ENCODE measurements around the gene SBK3. TPM values are rescaled to one million over a fixed set of nuclear protein-coding genes. Genes with fewer than 3 reads are reported as not detected.

SBK3 gene
- total RNA-seq, 1 donor from 2014 or later: 1.8 TPM

DNA sequence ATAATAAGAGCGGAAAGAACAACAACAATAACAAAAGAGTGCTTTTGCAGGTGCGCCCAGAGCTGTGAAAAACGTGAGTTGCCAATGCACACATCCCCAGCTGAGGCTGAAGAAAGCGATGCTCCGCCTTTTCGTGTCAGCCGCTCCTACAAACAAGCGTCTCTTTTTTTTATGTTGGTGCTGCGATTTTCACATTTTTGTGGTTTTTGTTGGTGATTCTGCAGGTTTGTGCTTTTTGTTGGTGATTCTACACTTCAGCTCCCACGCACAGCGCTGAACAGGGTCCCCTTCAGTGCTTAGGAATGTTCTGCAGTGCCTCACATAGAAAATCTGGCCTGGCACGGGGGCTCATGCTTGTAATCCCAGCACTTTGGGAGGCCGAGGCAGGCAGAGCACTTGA lies 7.3 kb upstream of the SBK3 start:
- no peak for ATAC-seq
- H3K27ac ChIP-seq: no peak overlapping the region

DNA sequence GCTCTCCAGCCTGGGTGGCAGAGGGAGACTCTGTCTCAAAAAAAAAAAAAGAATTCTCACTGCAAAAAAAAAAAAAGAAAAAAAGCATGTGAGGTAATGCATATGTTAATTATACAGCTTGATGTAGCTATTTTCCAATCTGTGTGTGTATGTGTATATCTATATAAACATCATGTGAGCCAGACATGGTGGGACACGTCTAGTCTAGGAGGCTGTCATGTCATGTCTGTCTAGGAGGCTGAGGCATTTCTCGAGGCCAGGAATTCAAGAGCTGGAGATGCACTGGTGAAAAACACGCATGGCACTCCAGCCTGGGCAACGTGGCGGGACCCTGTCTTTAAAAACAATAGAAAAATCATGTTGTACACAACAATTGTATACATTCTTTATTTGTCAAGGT lies 6.9 kb upstream of the SBK3 start:
- ATAC-seq (no peak), DNase-seq (no peak)
- TF ChIP-seq, protein P1, sequence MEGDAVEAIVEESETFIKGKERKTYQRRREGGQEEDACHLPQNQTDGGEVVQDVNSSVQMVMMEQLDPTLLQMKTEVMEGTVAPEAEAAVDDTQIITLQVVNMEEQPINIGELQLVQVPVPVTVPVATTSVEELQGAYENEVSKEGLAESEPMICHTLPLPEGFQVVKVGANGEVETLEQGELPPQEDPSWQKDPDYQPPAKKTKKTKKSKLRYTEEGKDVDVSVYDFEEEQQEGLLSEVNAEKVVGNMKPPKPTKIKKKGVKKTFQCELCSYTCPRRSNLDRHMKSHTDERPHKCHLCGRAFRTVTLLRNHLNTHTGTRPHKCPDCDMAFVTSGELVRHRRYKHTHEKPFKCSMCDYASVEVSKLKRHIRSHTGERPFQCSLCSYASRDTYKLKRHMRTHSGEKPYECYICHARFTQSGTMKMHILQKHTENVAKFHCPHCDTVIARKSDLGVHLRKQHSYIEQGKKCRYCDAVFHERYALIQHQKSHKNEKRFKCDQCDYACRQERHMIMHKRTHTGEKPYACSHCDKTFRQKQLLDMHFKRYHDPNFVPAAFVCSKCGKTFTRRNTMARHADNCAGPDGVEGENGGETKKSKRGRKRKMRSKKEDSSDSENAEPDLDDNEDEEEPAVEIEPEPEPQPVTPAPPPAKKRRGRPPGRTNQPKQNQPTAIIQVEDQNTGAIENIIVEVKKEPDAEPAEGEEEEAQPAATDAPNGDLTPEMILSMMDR (IDR thresholded peaks at IDR 0.05): no peak
- no peaks in the 10 kb centered on the region for H3K9me3 ChIP-seq
- no peak overlapping the region for H3K4me3 ChIP-seq
- no peaks in the 10 kb centered on the region for H3K36me3 ChIP-seq
- H3K27me3 ChIP-seq: no peaks in the 10 kb centered on the region
- H3K4me1 ChIP-seq: no peaks in the 10 kb centered on the region
- H3K27ac ChIP-seq: no peak overlapping the region
- intact Hi-C loops (cut with DNase I): no loop called here

More for the DNA sequence above, 7.3 kb upstream of the SBK3 start:
- intact Hi-C loops (cut with DNase I): no loop called here
- Histone ChIP-seq H3K4me1 (no peaks in the 10 kb centered on the region), H3K9me3 (no peaks in the 10 kb centered on the region), H3K27me3 (no peaks in the 10 kb centered on the region), H3K4me3 (no peak overlapping the region), H3K36me3 (no peaks in the 10 kb centered on the region)
- TF ChIP-seq, protein P1 (IDR thresholded peaks at IDR 0.05): no peak
- no peak for DNase-seq

DNA sequence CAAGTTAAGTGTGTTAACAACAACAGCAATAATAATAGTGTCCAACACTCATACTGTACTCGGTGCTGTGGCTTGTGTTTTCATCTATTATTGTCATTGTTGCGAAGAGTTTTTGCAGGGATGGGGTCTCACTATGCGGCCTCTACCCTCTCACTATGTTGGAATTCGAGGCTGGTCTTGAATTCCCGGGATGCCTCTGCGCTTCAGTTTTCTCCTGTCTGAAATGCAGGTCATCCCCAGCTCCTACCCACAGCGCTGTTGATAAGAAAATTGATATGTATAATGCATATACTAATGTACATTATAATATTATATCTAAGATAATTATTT lies 4.9 kb upstream of the SBK3 start:
- Histone ChIP-seq H3K27ac (no peak overlapping the region), H3K27me3 (no peaks in the 10 kb centered on the region), H3K36me3 (no peaks in the 10 kb centered on the region), H3K4me3 (no peak overlapping the region), H3K4me1 (no peaks in the 10 kb centered on the region), H3K9me3 (no peaks in the 10 kb centered on the region)
- intact Hi-C loops (cut with DNase I): no loop called here
- TF ChIP-seq, protein P1 (IDR thresholded peaks at IDR 0.05): no peak
- ATAC-seq (no peak), DNase-seq (no peak)

DNA sequence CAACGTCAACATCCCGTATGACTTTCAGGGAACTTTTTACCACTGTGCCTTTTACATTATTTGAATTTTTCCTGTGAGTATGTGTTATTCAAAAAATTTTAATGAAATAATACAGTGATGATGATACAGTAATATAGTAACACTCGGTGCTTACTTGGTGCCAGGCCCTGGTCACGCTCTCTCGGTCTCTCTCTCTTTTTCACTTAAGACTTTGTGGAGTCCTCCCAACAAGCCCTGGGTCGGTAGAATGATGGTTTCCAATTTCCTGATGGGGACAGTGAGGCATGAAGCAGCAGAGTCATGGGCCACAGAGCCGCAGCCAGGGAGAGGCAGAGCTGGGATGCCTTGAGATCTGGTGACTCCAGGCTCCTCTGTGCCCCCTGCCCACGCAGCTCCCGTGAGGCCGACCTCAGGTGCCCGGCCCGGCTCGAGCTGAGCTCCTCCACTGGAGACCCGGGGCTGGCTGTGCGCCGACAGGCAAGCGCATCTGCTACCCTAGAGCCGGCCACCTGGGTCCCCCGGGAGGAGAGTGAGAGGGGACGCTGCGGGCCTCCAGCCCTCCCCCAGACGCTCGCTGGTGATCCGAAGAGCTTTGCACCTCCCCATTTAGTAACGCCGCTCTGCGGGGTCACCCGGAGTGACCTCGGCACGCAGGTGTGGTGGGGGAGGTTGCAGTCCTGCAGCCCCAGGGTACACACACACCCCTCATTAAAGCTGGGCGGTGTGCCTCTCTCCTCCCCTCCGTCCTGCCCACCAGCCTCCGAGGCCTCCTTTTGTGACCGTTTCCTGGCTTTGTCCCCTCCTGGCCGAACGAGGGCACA lies 4.4 kb upstream of the SBK3 start:
- Histone ChIP-seq H3K27ac (no peak overlapping the region), H3K27me3 (no peaks in the 10 kb centered on the region), H3K36me3 (no peaks in the 10 kb centered on the region), H3K4me1 (no peaks in the 10 kb centered on the region), H3K4me3 (no peak overlapping the region), H3K9me3 (no peaks in the 10 kb centered on the region)
- DNase-seq (no peak), ATAC-seq (peak; percentile 35)
- TF ChIP-seq, protein P1 (IDR thresholded peaks at IDR 0.05): no peak
- intact Hi-C loops (cut with DNase I): no loop called here

DNA sequence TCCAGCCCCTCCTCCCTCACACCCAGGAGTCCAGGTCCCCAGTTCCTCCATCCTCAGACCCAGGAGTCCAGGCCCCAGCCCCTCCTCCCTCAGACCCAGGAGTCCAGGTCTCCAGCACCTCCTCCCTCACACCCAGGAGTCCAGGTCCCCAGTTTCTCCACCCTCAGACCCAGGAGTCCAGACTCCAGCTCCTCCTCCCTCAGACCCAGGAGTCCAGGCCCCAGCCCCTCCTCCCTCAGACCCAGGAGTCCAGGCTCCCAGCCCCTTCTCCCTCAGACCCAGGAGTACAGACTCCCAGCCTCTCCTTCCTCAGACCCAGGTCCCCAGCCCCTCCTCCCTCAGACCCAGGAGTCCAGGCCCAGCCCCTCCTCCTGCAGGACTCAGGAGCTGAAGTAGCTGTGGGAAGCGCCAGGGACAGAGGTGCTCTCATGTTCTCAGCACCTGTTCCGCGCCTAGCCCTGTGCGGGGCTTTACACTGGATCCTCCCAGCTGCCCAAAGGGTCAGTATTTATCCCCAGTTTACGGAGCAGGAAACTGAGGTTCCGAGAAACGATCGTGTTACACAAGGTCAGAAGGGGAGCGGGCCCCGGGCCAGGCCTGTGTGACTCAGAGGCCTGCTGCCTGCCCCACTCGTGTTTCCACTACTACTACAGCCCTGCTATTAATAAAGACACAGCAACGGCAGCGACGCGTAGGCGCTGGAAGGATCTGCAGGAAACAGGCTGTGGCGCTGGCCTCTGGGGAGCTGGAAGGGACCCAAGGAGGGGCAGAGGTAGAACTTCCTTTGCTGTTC lies 1.7 kb upstream of the SBK3 start:
- Histone ChIP-seq H3K4me1 (no peaks in the 10 kb centered on the region), H3K9me3 (no peaks in the 10 kb centered on the region), H3K36me3 (no peaks in the 10 kb centered on the region), H3K27ac (peak overlapping the region; percentile 65), H3K4me3 (no peak overlapping the region), H3K27me3 (no peaks in the 10 kb centered on the region)
- intact Hi-C loops (cut with DNase I): no loop called here
- TF ChIP-seq, protein P1 (IDR thresholded peaks at IDR 0.05): no peak
- ATAC-seq: peak; percentile 89
- DNase-seq: peak; percentile 91
